Activated naive CD4-positive, alpha-beta T cell treated with anti-CD3 and anti-CD28 coated beads for 36 hours (primary cell): ENCODE data around the gene AKAP12. TPM values are rescaled to one million over a fixed set of nuclear protein-coding genes. Genes with fewer than 3 reads are reported as not detected.

Experiments
- CTCF ChIA-PET: fragments of 350-600 bp; sonication (Branson Sonifier 250); formaldehyde crosslinking; loops from one replicate; lab custom pipeline; 2021; ENCODE audit warnings: antibody characterized with exemption; lab: Charles Lee
- DNase-seq: peaks from one replicate; pipeline ENCODE4 v3.0.0-alpha.2; 2020
- H3K27ac Mint-ChIP-seq: one replicate; pipeline ENCODE4 v1.8.0; 2021; ENCODE audit warnings: mild to moderate bottlenecking, mixed read lengths
- H3K27me3 Mint-ChIP-seq: one replicate; pipeline ENCODE4 v1.8.0; 2021; ENCODE audit warnings: low read depth, mixed read lengths
- H3K36me3 Mint-ChIP-seq: one replicate; pipeline ENCODE4 v1.8.0; 2021; ENCODE audit warnings: low read depth, mixed read lengths
- H3K4me1 Mint-ChIP-seq: one replicate; pipeline ENCODE4 v1.8.0; 2021; ENCODE audit warnings: low read depth, mixed read lengths
- H3K4me3 Mint-ChIP-seq: one replicate; pipeline ENCODE4 v1.8.0; 2021; ENCODE audit warnings: mild to moderate bottlenecking, moderate library complexity, mixed read lengths
- H3K9me3 Mint-ChIP-seq: one replicate; pipeline ENCODE4 v1.8.0; 2021; ENCODE audit warnings: mixed read lengths
- intact Hi-C: fragments of 100-400 bp; cut with micrococcal nuclease; formaldehyde crosslinking; loops from one replicate; pipeline ENCODE4 v1.15.1; 2023
- total RNA-seq, 2 experiments: library from RNA; stranded (reverse); gene quantifications; one replicate each; pipeline ENCODE4 v1.2.3, GENCODE V29; 2021

The AKAP12 gene
- total RNA-seq, 2 experiments from 2014 or later, result 0.62 to 0.77 TPM

DNA sequence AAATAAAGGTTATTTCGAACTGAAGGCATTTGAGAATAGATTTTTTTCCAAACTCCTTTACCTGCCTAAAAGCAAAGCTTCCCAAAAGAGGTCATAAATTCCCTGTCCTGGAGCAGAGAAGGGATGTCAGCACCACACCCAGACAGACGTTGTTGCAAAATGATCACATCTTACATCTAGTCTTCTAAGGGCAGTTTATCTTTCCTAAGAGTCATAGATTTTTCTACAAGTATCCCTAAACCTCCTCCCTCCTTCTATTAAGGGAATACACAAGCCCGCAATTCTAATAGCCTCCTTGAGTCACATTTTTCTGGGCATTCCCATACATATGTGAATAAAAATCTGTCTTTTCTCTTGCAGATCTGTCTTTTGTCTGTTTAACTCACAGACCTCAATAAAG is 20.6 kb upstream of the AKAP12 start:
- H3K27ac Mint-ChIP-seq, result no peak overlapping the region
- CTCF ChIA-PET, result no interaction called here
- no peaks in the 10 kb centered on the region for H3K9me3 Mint-ChIP-seq
- no peaks in the 10 kb centered on the region for H3K36me3 Mint-ChIP-seq
- no peaks in the 10 kb centered on the region for H3K27me3 Mint-ChIP-seq
- DNase-seq, result no peak
- no peaks in the 10 kb centered on the region for H3K4me1 Mint-ChIP-seq
- H3K4me3 Mint-ChIP-seq, result no peak overlapping the region
- intact Hi-C loops, result no loop called here

DNA sequence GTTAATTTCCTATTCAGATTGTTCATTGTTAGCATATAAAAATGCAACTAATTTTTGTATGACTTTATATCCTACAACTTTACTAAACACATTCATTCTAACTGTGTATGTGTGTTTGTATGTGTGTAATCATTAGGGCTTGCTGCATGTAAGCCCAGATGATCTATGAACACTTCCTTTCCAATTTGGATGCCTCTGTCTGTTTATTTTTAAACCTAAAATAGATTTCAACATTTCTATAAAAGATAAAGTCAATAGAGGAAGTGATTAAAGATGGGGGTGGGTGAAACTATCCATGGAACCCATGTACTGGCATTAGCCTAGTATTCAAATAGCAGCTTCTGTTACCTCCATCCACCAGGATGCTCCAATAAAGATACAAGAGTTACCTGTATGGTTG is 15.7 kb upstream of the AKAP12 start:
- Mint-ChIP-seq H3K9me3 (no peaks in the 10 kb centered on the region), H3K27ac (no peak overlapping the region), H3K27me3 (no peaks in the 10 kb centered on the region), H3K4me3 (no peak overlapping the region), H3K36me3 (no peaks in the 10 kb centered on the region), H3K4me1 (no peaks in the 10 kb centered on the region)
- DNase-seq, result no peak
- intact Hi-C loops, result no loop called here
- CTCF ChIA-PET, result no interaction called here

GRCh38 chr6:151225919-151226318 is 13.8 kb upstream of the AKAP12 start:
- no peaks in the 10 kb centered on the region for H3K36me3 Mint-ChIP-seq

GRCh38 chr6:151228788-151229400 is 10.9 kb upstream of the AKAP12 start:
- peaks cover 2% of the 10 kb centered on the region for H3K27me3 Mint-ChIP-seq
- no peak overlapping the region for H3K4me3 Mint-ChIP-seq
- H3K27ac Mint-ChIP-seq, result no peak overlapping the region
- H3K36me3 Mint-ChIP-seq, result no peaks in the 10 kb centered on the region
- CTCF ChIA-PET, result interaction anchor here (1.5 kb wide), 1 partner anchor 96 kb away, joined by 3 read pairs; no protein-coding TSS in a partner anchor
- no peak for DNase-seq
- intact Hi-C loops, result no loop called here
- no peaks in the 10 kb centered on the region for H3K9me3 Mint-ChIP-seq
- no peaks in the 10 kb centered on the region for H3K4me1 Mint-ChIP-seq

More at GRCh38 chr6:151225919-151226318, 13.8 kb upstream of the AKAP12 start:
- H3K4me3 Mint-ChIP-seq, result no peak overlapping the region
- no peak overlapping the region for H3K27ac Mint-ChIP-seq
- no peaks in the 10 kb centered on the region for H3K9me3 Mint-ChIP-seq
- CTCF ChIA-PET, result no interaction called here
- intact Hi-C loops, result no loop called here
- no peaks in the 10 kb centered on the region for H3K4me1 Mint-ChIP-seq
- H3K27me3 Mint-ChIP-seq, result no peaks in the 10 kb centered on the region
- DNase-seq, result no peak

GRCh38 chr6:151229401-151230276 is 10.1 kb upstream of the AKAP12 start:
- DNase-seq, result peak; percentile 48
- no peak overlapping the region for H3K27ac Mint-ChIP-seq
- H3K4me3 Mint-ChIP-seq, result no peak overlapping the region
- CTCF ChIA-PET, result interaction anchor here (1.8 kb wide), 1 partner anchor 95 kb away, joined by 5 read pairs; no protein-coding TSS in a partner anchor
- no peaks in the 10 kb centered on the region for H3K9me3 Mint-ChIP-seq
- no peaks in the 10 kb centered on the region for H3K4me1 Mint-ChIP-seq
- intact Hi-C loops, result no loop called here
- no peaks in the 10 kb centered on the region for H3K36me3 Mint-ChIP-seq
- peaks cover 3% of the 10 kb centered on the region for H3K27me3 Mint-ChIP-seq

- Mint-ChIP-seq H3K27ac (no peak overlapping the region), H3K27me3 (peaks cover 3% of the 10 kb centered on the region), H3K4me3 (no peak overlapping the region), H3K9me3 (no peaks in the 10 kb centered on the region), H3K4me1 (no peaks in the 10 kb centered on the region), H3K36me3 (no peaks in the 10 kb centered on the region)
- no peak for DNase-seq
- CTCF ChIA-PET, result interaction anchor here (1.8 kb wide), 1 partner anchor 94 kb away, joined by 5 read pairs; no protein-coding TSS in a partner anchor
- intact Hi-C loops, result no loop called here
These were observed 9.5 kb upstream of the AKAP12 start for GRCh38 chr6:151230277-151230577.

DNA sequence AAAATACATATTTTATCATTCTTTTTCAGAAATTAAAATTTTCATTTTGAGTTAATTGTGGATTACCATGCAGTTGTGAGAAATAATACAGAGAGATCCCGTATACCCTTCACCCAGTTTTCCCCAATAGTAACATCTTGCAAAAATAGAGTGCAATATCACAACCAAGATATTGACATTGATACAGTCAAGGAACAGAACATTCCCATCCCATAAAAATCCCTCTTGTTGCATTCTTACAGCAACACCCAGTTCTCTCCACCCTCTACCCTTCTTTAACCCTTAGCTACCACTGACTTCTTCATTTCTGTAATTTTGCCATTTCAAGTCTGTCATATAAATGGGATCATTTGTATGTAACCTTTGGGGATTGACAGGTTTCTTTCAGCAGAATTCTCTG is 6.9 kb upstream of the AKAP12 start:
- intact Hi-C loops, result no loop called here
- Mint-ChIP-seq H3K27me3 (peaks cover 14% of the 10 kb centered on the region), H3K36me3 (no peaks in the 10 kb centered on the region), H3K27ac (no peak overlapping the region), H3K4me3 (no peak overlapping the region), H3K4me1 (no peaks in the 10 kb centered on the region), H3K9me3 (no peaks in the 10 kb centered on the region)
- no peak for DNase-seq
- CTCF ChIA-PET, result interaction anchor here (1.7 kb wide), 1 partner anchor 91 kb away, joined by 8 read pairs; no protein-coding TSS in a partner anchor

- no peaks in the 10 kb centered on the region for H3K4me1 Mint-ChIP-seq
- peaks cover 20% of the 10 kb centered on the region for H3K27me3 Mint-ChIP-seq
- no peak overlapping the region for H3K27ac Mint-ChIP-seq
- no peak for DNase-seq
- no peaks in the 10 kb centered on the region for H3K36me3 Mint-ChIP-seq
- CTCF ChIA-PET, result interaction anchor here (1.7 kb wide), 1 partner anchor 90 kb away, joined by 8 read pairs; no protein-coding TSS in a partner anchor
- no peak overlapping the region for H3K4me3 Mint-ChIP-seq
- intact Hi-C loops, result no loop called here
- no peaks in the 10 kb centered on the region for H3K9me3 Mint-ChIP-seq
These were observed 6.0 kb upstream of the AKAP12 start for GRCh38 chr6:151233731-151234130.

- intact Hi-C loops, result no loop called here
- Mint-ChIP-seq H3K27ac (no peak overlapping the region), H3K27me3 (peaks cover 38% of the 10 kb centered on the region)
These were observed 2.9 kb upstream of the AKAP12 start for GRCh38 chr6:151236668-151237401.

DNA sequence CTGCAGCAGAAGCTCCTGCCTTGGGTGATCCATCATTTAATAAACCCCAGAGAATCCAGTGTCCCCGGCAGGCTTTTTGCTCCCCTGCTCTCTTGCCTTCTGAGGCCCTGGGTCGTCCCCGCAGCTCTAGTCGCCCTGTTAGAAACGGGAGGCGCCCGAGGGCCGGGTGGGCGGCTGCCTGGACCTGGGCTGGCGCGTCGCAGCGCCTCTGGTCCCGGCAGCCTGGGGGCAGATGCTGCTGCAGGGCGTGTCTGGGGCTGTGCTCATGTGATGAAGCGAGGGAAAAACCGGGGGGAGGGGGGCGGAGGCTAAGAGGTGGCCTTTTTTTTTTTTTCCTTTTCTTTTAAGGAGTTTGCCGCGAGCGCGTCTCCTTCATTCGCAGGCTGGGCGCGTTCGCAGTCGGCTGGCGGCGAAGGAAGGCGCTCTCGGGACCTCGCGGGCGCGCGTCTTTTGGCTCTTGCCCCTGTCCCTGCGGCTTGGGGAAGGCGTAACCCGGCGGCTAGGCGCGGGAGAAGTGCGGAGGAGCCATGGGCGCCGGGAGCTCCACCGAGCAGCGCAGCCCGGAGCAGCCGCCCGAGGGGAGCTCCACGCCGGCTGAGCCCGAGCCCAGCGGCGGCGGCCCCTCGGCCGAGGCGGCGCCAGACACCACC is 394 bp downstream of the AKAP12 start:
- Mint-ChIP-seq H3K9me3 (no peaks in the 10 kb centered on the region), H3K36me3 (peaks cover 2% of the 10 kb centered on the region), H3K27ac (no peak overlapping the region), H3K4me3 (peak overlapping the region; percentile 83), H3K27me3 (peaks cover 60% of the 10 kb centered on the region), H3K4me1 (peaks cover 8% of the 10 kb centered on the region)
- intact Hi-C loops, result loop anchor here (1.0 to 2.0 kb wide), 2 partner anchors 45 to 84 kb away; no protein-coding TSS in a partner anchor
- peak; percentile 71 for DNase-seq
- CTCF ChIA-PET, result interaction anchor here (1.7 kb wide), 1 partner anchor 84 kb away, joined by 5 read pairs; no protein-coding TSS in a partner anchor

More at GRCh38 chr6:151236668-151237401, 2.9 kb upstream of the AKAP12 start:
- H3K4me1 Mint-ChIP-seq, result peaks cover 8% of the 10 kb centered on the region
- no peak for DNase-seq
- H3K9me3 Mint-ChIP-seq, result no peaks in the 10 kb centered on the region
- no peak overlapping the region for H3K4me3 Mint-ChIP-seq
- CTCF ChIA-PET, result interaction anchor here (0.6 kb wide), 2 partner anchors 101 to 344 kb away, joined by 3 read pairs; no protein-coding TSS in a partner anchor
- peaks cover 2% of the 10 kb centered on the region for H3K36me3 Mint-ChIP-seq

DNA sequence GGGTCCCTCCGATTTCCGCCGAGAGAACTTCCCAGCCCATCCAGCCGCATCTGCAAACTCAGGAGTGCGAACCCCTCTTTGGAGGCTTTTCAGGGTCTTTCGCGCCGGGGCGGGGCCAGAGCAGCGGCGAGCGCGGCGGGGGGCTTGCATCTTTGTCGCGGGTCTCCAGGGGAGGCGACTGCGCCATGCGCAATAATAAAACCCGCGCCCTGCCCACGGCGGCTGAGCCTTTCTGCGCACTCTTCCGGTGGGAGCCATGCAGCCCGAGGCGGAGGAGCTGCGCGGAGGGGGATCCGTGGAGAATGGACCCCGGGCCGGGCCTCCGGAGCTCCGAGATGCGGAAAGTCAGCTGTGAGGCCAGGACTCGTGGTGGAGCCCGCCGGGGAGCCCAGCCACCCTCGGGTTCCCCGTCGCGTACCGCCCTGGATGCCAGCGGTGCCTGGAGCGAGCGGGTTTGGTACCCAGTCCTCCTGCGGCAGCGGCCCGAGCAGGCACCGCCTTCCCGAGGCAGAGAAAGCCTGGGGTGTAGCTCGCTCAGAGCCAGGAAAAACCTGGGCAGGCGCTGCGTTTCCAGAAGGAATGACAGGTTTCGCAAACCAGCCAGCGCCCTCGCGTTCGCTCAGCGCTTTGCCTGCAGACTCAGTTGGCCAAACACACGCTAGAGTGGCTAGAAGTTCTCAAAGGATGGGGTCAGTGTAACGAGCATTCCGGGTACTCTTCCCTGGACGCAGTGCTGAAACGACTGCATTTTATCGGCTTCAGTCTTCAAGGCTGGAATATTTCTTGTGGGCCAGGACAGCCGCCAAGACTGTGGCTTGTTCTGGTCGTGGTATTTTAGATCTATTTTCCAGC is 1.2 kb downstream of the AKAP12 start:
- Mint-ChIP-seq H3K27me3 (peaks cover 61% of the 10 kb centered on the region), H3K4me3 (peak overlapping the region; percentile 31), H3K27ac (no peak overlapping the region), H3K9me3 (no peaks in the 10 kb centered on the region), H3K36me3 (peaks cover 2% of the 10 kb centered on the region), H3K4me1 (peaks cover 8% of the 10 kb centered on the region)
- intact Hi-C loops, result loop anchor here (1.0 to 2.0 kb wide), 2 partner anchors 44 to 83 kb away; no protein-coding TSS in a partner anchor
- CTCF ChIA-PET, result interaction anchor here (1.1 kb wide), 1 partner anchor 83 kb away, joined by 4 read pairs; no protein-coding TSS in a partner anchor
- DNase-seq, result peak; percentile 6
